ENCODE measurements around the gene PRKCH. TPM values are rescaled to one million over a fixed set of nuclear protein-coding genes. Genes with fewer than 3 reads are reported as not detected.
A peak's percentile ranks its signal among the peaks of the same experiment; 100 is the strongest.

Gene PRKCH
- total RNA-seq, 4 donors from 2014 or later, result 17.9 to 105 (median 63.5) TPM

GRCh38 chr14:61535032-61535431 is 213.7 kb downstream of the PRKCH start:
- Histone ChIP-seq H3K9me3 (no peaks in the 10 kb centered on the region), H3K4me3 (no peak overlapping the region), H3K36me3 (no peaks in the 10 kb centered on the region), H3K4me1 (no peaks in the 10 kb centered on the region), H3K27me3 (no peaks in the 10 kb centered on the region), H3K27ac (no peak overlapping the region)
- no peak for DNase-seq
- TF ChIP-seq POLR2A (IDR thresholded peaks at IDR 0.05), result no peak
- TF ChIP-seq, protein P1, sequence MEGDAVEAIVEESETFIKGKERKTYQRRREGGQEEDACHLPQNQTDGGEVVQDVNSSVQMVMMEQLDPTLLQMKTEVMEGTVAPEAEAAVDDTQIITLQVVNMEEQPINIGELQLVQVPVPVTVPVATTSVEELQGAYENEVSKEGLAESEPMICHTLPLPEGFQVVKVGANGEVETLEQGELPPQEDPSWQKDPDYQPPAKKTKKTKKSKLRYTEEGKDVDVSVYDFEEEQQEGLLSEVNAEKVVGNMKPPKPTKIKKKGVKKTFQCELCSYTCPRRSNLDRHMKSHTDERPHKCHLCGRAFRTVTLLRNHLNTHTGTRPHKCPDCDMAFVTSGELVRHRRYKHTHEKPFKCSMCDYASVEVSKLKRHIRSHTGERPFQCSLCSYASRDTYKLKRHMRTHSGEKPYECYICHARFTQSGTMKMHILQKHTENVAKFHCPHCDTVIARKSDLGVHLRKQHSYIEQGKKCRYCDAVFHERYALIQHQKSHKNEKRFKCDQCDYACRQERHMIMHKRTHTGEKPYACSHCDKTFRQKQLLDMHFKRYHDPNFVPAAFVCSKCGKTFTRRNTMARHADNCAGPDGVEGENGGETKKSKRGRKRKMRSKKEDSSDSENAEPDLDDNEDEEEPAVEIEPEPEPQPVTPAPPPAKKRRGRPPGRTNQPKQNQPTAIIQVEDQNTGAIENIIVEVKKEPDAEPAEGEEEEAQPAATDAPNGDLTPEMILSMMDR (IDR thresholded peaks at IDR 0.05), result no peak
- intact Hi-C loops (cut with DNase I; ENCODE audit: low total_unique reads), result no loop called here

DNA sequence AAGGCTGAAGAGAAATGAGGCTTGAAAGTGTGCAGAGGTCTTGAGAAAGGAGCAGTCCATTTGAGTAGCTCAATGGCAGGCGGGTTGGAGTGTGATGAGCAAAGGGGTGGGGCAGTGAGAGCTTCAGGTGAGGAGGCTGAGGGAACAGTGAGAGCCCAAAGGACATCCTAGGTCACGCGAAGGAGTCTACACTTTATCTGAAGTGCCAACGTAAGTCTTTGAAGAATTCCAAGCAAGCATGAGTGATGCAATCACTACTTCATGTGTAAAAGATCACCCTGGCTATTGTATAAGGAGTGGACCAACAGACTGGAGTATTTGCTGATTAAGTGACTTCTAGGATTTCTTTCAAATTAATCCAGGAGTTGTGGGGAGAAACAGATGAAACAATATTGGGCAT is 214.1 kb downstream of the PRKCH start:
- Histone ChIP-seq H3K27me3 (no peaks in the 10 kb centered on the region), H3K27ac (no peak overlapping the region), H3K9me3 (no peaks in the 10 kb centered on the region), H3K36me3 (no peaks in the 10 kb centered on the region), H3K4me1 (no peaks in the 10 kb centered on the region), H3K4me3 (no peak overlapping the region)
- intact Hi-C loops (cut with DNase I; ENCODE audit: low total_unique reads), result no loop called here
- no peak for DNase-seq
- TF ChIP-seq, protein P1 (IDR thresholded peaks at IDR 0.05), result no peak
- TF ChIP-seq POLR2A (IDR thresholded peaks at IDR 0.05), result no peak

- intact Hi-C loops (cut with DNase I; ENCODE audit: low total_unique reads), result no loop called here
- TF ChIP-seq, protein P1 (IDR thresholded peaks at IDR 0.05), result no peak
- TF ChIP-seq POLR2A (IDR thresholded peaks at IDR 0.05), result no peak
These were observed 215.5 kb downstream of the PRKCH start for GRCh38 chr14:61536661-61537562.

DNA sequence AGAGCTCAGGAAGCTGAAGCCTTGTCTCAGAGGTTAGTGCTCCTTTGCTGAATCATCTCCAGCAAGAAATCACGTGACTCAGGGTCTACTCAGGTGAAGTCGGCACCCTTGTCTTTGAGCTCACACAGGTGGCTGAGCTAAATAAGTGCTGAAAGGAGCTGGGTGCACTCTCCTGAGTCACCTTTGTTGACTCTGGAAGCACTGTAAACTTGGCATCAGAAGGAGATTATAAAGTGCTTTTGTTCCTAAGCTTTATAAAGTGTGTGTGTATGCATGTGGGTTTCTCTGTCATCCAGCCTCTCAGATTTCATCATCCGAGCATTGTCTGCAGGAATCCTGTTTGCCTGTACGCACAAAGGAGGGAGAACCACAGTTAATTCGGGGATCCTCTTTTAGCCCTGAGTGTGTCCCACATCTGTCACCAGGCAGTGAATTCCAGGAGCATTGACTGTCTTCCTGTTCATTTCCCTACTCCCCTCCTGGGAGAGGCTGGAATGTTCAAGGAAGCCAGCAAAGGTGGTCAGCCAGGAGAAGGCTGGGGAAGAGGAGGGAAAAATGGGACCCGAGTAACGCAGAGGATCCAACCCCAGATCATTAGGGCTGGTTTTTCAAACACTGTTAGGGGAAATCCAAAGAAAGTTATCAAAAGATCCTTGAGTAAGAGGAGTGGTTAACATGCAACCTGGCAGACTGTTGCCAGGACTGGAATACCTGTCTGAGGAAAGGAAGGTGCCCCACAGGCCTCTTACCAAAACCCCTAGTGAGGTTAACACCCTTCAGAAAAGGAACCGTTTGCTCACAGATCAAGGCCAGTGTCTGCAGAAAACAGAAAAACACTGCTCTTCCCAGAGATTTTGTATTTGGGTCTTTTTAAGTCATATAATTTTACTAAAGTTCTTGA is 216.4 kb downstream of the PRKCH start:
- intact Hi-C loops (cut with DNase I; ENCODE audit: low total_unique reads), result no loop called here
- no peaks in the 10 kb centered on the region for H3K4me1 ChIP-seq
- H3K36me3 ChIP-seq, result no peaks in the 10 kb centered on the region
- no peak for TF ChIP-seq POLR2A (IDR thresholded peaks at IDR 0.05)
- TF ChIP-seq, protein P1 (IDR thresholded peaks at IDR 0.05), result no peak
- H3K4me3 ChIP-seq, result no peak overlapping the region
- no peaks in the 10 kb centered on the region for H3K27me3 ChIP-seq
- no peak for DNase-seq
- no peaks in the 10 kb centered on the region for H3K9me3 ChIP-seq
- H3K27ac ChIP-seq, result peak overlapping the region in 1 of 2 donors; percentile 19

More at GRCh38 chr14:61536661-61537562, 215.5 kb downstream of the PRKCH start:
- no peaks in the 10 kb centered on the region for H3K36me3 ChIP-seq
- H3K4me1 ChIP-seq, result no peaks in the 10 kb centered on the region
- H3K4me3 ChIP-seq, result no peak overlapping the region
- no peaks in the 10 kb centered on the region for H3K9me3 ChIP-seq
- H3K27me3 ChIP-seq, result no peaks in the 10 kb centered on the region
- H3K27ac ChIP-seq, result no peak overlapping the region
- no peak for DNase-seq
